Superior temporal gyrus (tissue), 1 donor: ENCODE measurements around the gene WDR83.
"Not testable (repeated sequence)": the region's sequence is repeated elsewhere in the genome, so short reads cannot be mapped to it uniquely, and the experiment has no call there.

Source experiments
- DNase-seq: peaks from one replicate; pipeline ENCODE4 v3.0.0-alpha.2; 2016; ENCODE audit errors: extremely low spot score

WDR83 gene

GRCh38 chr19:12656899-12657571 is 9.6 kb upstream of the WDR83 start:
- no peak for DNase-seq

GRCh38 chr19:12657966-12658365 is 8.6 kb upstream of the WDR83 start:
- no peak for DNase-seq

DNA sequence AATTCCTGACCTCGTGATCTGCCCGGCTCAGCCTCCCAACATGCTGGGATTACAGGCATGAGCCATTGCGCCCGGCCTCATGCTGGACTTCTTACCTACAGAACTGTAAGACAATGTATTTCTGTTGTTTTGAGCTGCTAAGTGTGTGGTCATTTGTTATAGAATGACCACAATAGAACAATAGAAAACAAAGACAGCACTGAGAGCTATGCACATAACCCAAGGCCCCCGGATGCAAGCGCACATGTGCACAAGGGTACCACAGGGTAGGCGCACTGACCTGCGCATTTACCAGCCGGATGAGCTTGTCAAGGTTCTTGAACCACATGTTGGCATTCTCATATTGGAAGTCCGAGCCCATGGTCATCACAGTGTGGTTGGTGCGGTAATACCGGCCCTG is 5.6 kb upstream of the WDR83 start:
- peak; percentile 74 for DNase-seq

GRCh38 chr19:12664406-12665280 is 2.0 kb upstream of the WDR83 start:
- DNase-seq, result no peak

- DNase-seq, result peak; percentile 12
These were observed 1.4 kb upstream of the WDR83 start for GRCh38 chr19:12665281-12665573.

DNA sequence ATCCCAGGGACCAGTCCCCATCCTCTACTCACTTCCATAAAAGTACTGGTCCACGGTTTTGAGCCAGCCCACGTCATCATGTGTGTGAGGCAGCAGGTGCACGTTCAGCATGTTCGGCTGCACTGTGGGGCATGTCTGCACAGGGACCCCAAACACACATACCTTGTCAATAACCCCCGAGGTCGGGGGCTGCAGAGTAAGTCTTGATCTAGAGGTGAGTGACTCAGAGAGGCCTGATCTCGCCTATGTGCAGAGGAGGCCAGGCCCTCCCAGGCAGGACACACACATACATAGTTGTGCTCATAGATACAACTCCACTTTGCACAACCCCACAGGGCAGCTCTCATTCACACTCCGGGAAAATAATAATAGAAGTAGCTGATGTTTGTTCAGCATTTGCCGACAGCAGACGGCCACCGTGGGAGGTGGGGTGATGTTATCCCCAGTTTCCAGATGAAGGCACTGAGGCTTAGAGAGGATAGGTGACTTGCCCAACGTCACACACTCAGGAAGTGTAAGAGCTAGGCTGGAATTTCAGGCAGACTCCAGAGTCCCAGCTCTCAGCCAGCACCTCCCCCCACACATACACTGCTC is 839 bp upstream of the WDR83 start:
- DNase-seq, result no peak

- DNase-seq, result no peak
These were observed 1.2 kb downstream of the WDR83 start for GRCh38 chr19:12667731-12668302.

DNA sequence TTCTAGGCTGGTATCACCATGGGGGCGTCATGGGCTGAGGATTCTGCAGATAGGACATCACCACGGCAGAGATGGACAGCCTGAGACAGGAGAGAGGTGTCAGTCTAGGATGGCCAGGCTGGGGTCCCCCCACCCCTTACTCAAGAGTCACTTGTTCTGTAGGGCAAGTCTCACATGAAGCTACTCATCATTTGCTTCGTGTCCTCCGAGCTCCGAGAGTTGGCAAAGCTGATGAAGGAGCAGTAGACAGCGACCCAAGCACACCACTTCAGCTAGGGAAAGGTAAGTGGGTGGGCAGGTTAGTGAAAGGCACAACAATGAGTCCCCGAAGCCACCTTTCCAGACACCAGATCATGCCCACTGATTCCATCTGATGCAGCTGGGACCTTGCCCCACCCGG is 1.7 kb downstream of the WDR83 start:
- no peak for DNase-seq

DNA sequence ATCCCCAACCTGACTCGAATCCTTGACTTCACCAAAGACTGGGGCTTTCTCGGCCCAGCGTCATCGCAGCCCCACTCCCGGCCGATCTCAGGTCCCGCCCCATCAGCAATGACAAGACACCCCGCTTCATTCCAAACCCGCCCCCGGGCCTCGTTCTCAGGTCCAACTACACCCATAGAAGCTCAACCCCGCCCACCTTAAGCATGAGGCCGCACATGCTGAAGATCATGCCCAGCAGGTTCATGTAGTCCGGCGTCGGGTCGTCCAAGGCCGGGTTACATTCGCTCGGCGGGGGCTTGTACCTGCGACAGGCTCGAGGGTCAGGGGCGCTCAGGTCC is 2.3 kb downstream of the WDR83 start:
- DNase-seq, result no peak

DNA sequence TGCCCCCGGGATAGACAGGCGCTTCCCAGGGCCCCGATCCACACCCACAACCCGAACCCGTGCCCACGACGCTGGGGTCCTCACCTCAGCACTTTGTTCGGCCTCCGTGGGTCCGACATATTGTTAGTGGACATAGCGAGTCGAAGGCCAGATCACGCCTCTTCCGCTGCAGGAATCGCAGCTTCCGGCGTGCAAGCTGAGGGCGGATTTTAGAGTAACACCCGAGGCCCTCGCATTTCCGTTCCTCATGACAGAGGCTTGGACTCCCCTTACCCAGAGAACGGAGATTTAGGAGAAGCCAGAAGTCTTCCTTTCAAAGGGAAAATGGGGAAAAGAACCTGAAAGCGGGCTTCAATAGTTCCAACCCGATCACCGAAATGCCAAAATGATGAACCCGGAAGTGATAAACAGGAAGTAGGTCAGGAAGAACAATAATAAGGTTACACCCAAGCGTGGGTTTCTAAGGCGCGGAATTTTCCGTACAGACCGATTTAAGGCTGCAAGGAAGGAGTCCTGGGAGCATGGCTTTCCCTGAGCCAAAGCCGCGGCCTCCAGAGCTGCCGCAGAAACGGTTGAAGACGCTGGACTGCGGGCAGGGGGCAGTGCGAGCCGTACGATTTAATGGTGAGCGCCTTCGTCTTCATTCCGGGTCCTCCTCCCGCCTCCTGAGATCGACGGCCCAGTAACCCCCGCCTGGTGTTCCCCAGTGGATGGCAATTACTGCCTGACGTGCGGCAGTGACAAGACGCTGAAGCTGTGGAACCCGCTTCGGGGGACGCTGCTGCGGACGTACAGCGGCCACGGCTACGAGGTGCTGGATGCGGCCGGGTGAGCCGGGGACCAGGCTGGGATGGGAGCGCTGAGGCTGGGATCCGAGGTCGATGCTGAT is 2.9 kb downstream of the WDR83 start:
- peak; percentile 93 for DNase-seq

DNA sequence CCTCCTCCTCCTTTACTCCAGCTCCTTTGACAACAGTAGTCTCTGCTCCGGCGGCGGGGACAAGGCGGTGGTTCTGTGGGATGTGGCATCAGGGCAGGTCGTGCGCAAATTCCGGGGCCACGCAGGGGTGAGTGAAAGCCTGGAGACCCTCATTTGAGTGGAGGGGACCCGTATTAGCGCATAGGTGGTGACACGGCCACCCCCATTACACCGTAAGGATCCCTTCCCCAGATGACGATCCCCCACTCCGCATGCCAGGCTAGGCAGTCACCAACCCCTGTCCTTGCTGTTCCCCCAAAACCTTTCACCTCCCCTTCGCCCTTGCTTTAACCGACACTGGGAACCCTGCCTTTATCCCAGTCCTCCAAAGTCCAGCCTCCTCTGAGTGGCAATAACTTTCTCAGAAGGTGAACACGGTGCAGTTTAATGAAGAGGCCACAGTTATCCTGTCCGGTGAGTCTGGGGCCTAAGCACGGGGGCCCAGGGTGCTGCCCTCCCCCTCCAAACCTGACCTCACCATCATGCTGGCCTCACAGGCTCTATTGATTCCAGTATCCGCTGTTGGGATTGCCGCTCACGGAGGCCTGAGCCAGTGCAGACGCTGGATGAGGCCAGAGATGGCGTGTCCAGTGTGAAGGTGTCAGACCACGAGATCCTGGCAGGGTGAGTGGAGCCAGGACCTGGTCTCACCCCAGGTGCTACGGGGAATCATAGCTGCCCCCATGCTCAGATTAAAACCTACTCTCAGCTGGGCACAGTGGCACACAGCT is 3.7 kb downstream of the WDR83 start:
- no peak for DNase-seq

DNA sequence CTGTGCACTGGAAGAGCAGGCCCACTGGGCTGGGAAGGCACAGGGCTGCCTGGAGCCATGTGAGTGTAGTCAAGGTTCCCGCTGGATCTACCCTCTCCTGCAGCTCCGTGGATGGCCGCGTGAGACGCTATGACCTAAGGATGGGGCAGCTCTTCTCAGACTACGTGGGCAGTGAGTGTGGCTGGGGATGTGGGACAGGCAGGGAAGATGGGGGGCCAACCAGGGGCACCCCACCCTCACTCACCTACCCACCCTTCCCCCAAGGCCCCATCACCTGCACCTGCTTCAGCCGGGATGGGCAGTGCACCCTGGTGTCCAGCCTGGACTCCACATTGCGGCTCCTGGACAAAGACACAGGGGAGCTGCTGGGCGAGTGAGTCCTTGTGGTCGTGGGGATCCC is 6.1 kb downstream of the WDR83 start:
- no peak for DNase-seq

DNA sequence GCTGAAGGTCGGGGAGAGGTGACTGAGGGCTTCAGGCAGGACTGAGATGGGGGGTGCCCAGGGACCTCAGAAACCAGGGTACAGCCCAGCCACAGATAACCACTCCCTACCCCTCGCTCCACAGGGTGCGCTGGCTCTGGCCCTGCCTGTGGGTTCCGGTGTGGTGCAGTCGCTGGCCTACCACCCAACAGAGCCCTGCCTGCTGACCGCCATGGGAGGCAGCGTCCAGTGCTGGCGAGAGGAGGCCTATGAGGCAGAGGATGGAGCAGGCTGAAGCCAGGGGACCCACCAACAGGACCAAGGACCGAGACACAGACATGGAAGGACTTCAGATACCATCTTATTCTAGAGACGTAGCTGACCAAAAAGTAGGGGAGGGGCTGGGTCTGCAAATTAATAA is 8.8 kb downstream of the WDR83 start:
- DNase-seq, result no peak

- no peak for DNase-seq
These were observed 9.3 kb downstream of the WDR83 start for GRCh38 chr19:12675940-12676339.

- peak; percentile 76 for DNase-seq
These were observed 9.8 kb downstream of the WDR83 start for GRCh38 chr19:12676384-12676792.

GRCh38 chr19:12676928-12677327 is 10.3 kb downstream of the WDR83 start:
- no peak for DNase-seq

DNA sequence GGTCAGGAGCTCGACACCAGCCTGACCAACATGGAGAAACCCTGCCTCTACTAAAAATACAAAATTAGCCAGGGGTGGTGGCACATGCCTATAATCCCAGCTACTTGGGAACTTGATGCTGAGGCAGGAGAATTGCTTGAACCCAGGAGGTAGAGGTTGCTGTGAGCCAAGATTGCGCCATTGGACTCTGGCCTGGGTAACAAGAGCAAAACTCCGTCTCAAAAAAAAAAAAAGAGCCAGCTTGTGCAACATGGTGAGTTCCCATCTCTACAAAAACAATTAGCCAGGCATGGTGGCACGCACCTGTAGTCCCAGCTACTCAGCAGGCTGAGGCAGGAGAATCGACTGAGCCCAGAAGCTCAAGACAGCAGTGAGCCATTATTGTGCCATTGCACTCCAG is 11.4 kb downstream of the WDR83 start:
- DNase-seq, result not testable (repeated sequence)

GRCh38 chr19:12680034-12680433 is 13.4 kb downstream of the WDR83 start:
- DNase-seq, result no peak

- DNase-seq, result peak; percentile 99
These were observed 14.7 kb downstream of the WDR83 start, which contains the start of gene DHPS for GRCh38 chr19:12681074-12681987. TSS of gene DHPS (minus strand) at chr19:12681880. CDS start at chr19:12681766, 114 bp downstream.

DNA sequence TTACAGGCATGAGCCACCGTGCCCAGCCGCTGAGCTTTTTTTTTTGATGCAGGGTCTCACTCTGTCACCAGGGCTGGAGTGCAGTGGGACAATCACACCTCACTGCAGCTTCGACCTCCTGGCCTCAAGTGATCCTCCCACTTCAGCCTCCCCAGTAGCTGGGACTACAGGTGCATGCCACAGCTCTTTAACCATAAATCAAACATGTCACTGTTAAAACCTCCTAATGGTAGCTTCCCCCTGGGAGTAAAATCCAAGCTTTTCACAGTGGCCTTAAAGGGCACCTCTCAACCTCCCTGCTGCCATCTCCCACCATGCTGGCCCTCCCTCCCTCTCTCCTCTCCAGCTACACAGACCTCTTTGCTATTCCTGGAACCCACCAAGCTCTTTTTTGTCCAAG is 19.2 kb downstream of the WDR83 start:
- DNase-seq, result no peak
